Fibroblast of gingiva (primary cell): ENCODE results near the gene EIF5.
A peak's percentile ranks its signal among the peaks of the same experiment; 100 is the strongest.
"Not testable (repeated sequence)": the region's sequence is repeated elsewhere in the genome, so short reads cannot be mapped to it uniquely, and the experiment has no call there.

Experiments used
- DNase-seq: peaks from one replicate; pipeline ENCODE4 v3.0.0-alpha.2; 2011; ENCODE audit warnings: low read depth

EIF5 gene

GRCh38 chr14:103336191-103336590 is 2.2 kb downstream of the EIF5 start:
- no peak for DNase-seq

- no peak for DNase-seq
Measured at GRCh38 chr14:103337794-103338193, 3.8 kb downstream of the EIF5 start.

DNA sequence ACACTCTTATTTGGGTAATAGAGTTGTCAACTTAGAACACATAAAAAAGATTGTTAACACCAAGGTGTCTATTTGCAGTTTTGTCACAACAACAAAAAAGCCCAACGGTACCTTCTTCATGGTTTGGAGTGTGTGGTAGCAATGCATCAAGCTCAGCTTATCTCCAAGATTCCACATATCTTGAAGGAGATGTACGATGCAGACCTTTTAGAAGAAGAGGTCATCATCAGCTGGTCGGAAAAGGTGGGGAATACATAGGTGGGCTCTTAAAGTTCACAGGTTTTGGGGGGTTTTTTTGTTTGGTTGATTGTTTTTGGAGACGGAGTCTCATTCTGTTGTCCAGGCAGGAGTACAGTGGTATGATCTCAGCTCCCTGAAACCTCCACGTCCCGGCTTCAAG is 5.5 kb downstream of the EIF5 start:
- no peak for DNase-seq

GRCh38 chr14:103340480-103341212 is 6.6 kb downstream of the EIF5 start:
- no peak for DNase-seq

DNA sequence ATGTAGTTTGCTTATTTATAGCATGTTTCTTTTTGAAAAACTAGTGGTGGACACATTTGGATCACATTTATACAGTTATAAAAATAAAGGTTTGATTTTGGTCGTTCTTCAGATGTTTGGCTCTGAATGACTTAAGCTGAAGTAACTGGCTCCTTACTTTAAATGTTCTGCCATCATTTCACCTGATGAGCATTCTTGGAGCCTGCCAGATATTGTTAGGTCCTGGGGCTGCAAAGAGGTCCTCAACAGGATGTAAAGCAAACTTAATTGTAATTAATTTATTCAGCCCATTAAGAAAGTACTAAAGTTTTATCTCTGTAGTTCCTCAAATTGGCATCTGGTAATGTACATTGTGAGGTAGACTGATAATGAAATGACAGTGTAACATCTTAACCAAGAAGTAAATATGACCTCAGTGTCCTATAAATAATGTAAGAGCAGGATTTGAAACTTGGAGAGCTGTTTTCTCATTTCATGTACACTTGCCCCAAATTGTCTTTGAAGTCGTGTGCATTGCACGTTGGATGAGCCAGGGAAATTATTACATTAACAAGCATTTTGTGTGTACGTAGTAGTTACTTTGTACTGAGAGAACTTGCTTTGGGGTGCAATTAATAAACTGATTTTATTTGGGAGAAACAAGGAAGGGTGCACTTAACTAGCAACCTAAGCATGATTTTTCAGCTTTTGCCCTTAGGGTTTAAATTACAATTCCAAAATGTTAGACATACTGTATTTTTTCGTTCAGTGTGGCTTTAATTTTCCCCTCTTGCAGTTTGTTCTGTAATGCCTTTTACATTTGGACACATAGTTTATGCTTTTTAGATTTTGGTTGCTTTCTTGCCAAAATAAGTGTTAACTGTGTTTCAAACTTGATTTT is 7.5 kb downstream of the EIF5 start:
- DNase-seq: no peak

DNA sequence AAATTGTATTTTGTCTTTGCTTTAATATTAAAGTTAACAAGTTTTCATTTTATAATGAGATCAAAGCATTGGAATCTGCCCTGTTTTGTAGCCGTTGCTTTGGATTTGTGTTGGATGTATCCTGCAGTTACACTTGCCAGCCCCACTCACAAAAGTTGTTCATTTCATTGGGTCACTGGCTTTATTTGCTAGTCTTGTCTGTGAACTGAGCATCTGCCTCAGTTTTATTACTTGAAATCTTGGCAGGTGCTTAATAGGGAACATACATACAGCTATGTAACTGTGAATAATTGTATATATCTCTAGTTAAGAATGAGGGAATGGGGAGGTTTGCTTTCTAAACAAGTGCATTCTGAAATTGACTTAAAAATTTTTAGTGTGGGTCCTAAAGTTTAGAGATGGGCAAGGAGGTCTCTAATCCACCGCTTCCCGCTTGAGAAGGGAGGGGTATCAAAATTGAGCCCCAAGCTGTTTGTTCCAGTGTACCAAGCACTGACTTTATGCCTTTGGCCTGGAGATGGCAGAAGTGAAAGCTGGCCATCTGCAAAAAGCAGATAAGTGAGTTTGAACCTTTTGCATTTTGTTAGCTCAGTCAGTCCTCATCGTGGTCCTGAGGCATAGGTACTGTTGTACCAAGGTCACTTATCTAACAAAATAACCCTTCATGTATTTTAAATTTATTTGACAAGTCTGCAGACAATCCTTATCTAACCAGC is 9.3 kb downstream of the EIF5 start:
- no peak for DNase-seq

DNA sequence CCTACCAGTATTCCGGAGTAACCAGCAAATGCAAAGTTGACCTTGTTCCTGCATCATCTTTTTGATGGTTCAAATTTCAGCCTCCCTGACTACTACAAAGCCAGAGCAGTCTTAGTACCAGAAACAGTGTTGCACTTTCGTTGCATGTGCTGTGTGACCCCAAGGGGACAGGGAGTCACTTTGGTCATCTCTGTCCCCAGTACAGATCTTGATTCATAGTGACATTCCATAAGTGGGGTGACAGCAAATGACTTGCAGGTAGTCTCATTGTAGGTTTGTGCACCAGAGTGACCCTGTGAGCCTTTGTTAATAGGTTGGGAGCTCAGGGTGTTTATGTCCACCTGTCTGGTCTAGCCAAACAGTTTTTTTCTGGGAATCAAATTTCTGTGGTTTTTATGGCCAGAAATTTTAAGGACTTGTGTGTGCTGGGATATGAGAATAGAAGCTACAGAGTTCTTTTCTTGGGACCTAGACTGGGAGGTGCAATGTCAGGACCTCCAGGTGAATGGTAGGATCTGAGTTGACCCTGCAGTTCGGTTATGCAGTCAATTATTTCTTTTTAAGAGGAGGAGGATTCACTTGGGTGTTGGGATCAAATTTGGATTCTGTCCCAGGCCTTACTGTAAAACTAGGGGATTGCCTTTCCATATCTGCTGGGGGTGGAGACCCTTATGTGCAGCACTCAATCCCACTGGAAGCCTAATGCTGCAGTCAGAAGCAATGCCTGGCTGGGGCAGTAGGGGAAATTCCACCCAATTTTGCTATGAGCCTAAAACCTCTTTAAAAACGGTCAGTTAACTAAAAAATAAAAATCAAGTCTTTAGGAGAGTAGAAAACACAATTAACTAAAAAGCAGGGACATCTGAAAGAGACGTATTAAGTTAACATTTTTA is 10.1 kb downstream of the EIF5 start:
- DNase-seq: no peak

GRCh38 chr14:103346286-103346685 is 12.2 kb downstream of the EIF5 start:
- peak; percentile 34 for DNase-seq

DNA sequence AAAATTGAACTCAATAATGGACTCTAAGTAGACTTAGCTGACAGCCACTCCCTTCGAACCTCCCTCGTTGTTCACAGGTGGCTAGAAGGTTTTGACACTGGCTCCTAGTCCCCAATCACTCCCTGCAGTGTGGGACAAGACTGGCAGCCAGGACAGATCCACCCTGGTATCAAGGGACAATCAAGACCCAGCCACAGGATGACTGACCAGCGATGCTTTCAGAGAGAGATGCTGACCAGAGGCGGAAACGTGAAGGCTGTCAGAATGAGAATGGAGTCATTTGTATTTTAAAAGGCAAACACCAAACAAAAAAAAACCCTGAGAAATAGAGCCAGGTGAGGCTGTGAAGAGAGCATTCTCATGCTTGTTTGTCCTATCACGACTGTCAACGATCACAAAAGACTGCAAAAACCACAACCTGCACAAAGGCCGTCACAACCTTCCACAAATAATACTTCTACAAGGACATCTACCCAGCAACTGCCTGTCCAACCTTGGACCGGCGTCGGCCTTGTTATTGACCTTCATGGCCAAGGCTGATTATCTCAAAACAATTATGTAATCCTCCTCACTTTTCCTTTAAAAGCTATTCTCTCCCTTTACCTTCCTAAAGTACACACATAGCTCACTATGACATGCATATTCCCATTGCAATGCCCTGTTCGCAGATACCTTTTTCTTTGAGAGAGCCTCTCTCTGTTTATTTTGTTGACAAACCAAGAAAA is 13.2 kb downstream of the EIF5 start:
- no peak for DNase-seq

DNA sequence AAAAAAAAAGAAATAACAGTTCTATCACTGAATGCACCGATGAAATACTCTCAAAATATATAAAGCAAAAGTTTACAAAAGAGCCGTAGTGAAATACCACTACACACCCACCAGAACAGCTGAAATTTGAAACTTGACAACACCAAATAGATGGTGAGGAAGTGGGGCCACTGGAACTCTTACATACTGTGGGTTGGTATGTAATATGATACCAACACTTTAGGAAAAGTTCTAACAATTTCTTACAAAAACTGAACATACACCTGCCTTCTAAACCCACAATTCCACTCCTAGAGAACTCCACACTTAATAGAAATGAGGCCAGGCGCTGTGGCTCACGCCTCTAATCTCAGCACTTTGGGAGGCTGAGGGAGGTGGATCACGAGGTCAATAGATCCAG is 14.1 kb downstream of the EIF5 start:
- no peak for DNase-seq

DNA sequence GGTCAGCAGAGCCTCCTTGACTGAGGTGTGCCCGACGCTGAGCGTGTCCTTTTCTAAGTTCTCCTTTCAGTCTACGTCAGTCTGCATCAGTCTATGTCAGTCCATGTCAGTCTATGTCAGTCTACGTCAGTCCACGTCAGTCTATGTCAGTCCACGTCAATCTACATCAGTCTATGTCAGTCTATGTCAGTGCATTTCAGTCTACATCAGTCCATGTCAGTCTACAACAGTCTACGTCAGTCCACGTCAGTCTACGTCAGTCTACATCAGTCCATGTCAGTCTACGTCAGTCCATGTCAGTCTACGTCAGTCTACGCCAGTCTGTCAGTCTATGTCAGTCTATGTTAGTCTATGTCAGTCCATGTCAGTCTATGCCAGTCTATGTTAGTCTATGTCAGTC is 15.9 kb downstream of the EIF5 start:
- DNase-seq: no peak

GRCh38 chr14:103353362-103353761 is 19.3 kb downstream of the EIF5 start:
- DNase-seq: no peak

DNA sequence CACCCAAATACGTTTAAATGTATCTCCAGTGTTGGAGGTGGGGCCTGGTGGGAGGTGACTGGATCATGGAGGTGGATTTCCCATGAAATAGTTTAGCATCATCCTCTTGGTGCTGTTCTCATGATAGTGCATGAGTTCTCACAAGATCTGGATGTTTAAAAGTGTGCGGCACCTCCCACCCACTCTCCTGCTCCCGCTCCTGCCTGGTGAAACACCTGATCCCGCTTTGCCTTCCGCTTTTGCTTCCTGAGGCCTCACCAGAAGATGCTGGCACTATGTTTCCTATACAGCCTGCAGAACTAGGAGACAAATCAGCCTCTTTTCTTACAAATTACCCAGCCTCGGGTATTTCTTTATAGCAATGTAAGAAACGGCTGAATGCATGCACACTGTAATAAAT is 20.1 kb downstream of the EIF5 start:
- no peak for DNase-seq

GRCh38 chr14:103356024-103356682 is 22.1 kb downstream of the EIF5 start:
- DNase-seq: no peak

DNA sequence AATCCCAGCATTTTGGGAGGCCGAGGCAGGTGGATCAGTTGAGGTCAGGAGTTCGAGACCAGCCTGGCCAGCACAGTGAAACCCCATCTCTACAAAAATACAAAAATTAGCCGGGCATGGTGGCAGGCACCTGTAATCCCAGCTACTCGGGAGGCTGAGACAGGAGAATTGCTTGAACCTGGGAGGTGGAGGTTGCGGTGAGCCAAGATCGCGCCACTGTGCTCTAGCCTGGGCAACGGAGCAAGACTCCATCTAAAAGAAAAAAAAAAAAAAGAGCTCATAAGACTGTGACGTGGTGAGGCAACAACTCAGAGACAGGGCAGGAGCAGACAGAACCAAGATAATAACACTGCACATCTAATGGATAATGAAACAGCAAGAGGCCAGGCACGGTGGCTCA is 23.5 kb downstream of the EIF5 start:
- not testable (repeated sequence) for DNase-seq

- no peak for DNase-seq
Measured at GRCh38 chr14:103360548-103360947, 26.5 kb downstream of the EIF5 start.

DNA sequence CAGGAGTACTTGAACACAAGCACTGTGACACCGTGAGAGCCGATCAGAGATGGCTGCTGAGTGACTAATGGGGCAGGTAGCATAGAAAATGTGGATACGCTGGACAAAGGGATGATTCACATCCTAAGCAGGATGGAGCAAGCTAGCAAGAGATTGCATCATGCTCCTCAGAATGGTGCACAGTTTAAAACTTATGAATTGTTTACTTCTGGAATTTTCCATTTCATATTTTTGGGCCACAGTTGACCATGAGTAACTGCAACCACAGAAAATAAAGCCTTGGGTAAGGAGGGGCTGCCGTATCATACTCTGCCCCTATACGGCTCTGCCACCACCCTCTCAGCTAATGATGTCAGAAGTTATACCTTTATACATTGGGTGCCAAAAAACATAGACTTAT is 27.8 kb downstream of the EIF5 start:
- DNase-seq: peak; percentile 94

- no peak for DNase-seq
Measured at GRCh38 chr14:103362780-103363179, 28.7 kb downstream of the EIF5 start.

DNA sequence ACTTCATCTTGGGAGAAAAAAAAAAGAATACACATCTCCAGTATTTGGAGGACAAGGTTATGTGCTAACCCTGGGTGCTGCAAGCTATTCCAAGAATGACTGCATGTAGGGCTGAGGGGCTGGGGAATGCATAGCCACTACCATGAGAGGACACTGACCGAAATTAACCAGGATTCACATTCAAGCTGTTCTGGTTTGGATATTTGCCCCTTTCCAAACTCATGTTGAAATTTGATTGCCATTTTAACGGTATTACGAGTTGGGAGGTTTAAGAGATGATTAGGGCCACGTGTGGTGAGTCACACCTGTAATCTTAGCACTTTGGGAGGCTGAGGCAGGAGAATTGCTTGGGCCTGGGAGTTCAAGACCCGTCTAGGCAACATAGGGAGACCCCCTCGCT is 32.7 kb downstream of the EIF5 start:
- no peak for DNase-seq

DNA sequence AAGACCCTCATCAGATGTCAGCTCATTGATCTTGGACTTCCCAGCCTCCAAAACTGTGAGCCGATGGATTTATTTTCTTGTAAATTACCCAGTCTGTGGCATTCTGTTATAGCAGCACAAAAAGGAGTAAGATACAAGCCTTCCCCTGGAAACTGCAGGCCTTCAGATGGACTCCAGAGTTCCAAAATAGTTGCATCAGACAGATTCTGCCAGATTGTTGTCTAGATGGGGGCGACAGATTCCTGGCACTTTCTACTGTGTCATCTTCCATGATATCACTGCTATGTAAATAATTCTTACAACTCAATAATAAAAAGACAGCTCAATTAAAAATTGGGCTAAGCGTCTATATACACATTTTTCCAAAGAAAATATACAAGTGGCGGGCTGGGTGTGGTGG is 34.0 kb downstream of the EIF5 start:
- DNase-seq: no peak

DNA sequence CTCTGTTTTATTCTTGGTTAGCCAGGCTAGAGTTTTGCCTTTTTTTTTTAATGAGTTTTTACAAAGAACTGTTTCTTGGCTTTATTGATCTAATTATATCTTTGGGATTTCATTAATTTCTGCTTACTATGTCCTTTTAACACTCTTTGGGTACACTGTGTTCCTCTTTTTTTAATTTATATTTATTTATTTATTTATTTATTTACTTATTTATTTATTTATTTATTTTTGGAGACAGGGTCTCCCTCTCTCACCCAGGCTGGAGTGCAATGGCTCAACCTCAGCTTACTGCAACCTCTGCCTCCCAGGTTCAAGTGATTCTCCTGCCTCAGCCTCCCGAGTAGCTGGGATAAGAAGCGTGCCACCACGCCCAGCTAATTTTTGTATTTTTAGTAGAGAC is 36.0 kb downstream of the EIF5 start:
- DNase-seq: no peak
